NCI-H146 treated with DMSO at 0.1 percent for 48 hours (cell line): ENCODE results near the gene RYK.

Experiments used
- DNase-seq: peaks from one replicate; lab custom pipeline; 2025; ENCODE audit not compliant: unreplicated experiment; lab: John Stamatoyannopoulos, UW

The RYK gene

DNA sequence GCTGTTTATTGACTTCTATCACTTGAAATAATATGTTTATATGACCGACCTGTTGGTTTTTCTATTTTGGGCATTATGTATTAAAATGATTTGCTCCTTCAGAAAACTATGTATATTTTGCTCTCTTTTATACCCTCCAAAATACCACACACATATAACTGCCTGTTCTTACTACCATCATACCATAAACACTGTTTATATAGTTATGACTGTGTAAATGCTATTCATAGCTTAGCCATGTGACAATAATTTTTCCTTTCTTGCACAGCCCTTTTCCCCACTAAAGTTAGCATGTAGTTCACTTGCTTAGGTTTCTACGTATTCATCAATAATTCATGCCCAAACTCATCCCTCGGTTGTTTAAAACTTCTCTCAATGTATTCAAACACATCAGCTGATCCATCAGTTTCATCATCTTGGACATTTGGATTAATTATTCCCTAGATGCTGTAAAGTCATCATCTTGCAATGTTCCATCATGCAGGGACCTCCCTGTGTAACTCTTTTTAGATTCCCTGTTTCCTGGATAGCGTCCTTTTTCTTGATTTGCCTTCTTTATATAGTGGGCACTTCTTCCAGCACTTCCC lies 8.2 kb upstream of the RYK start:
- DNase-seq = no peak

DNA sequence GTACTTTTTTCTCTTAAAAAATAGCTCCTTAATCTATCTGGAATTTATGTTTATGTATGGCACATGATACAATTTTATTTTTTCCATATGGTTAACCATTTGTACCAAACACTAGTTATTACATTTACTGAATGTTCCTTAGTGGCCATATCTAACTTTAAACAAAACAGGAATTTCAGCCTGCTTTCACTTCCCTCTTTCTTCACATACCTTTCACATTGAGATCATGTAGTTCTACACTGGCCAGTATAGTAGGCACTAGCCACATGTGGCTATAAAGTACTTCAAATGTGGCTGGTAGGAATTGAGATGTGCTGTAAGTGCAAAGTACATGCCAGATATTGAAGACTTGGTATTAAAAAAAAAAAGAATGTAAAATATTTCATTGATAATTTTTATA lies 4.7 kb upstream of the RYK start:
- DNase-seq = no peak

- no peak for DNase-seq
These were observed 3.0 kb upstream of the RYK start for GRCh38 chr3:134253475-134254226.

DNA sequence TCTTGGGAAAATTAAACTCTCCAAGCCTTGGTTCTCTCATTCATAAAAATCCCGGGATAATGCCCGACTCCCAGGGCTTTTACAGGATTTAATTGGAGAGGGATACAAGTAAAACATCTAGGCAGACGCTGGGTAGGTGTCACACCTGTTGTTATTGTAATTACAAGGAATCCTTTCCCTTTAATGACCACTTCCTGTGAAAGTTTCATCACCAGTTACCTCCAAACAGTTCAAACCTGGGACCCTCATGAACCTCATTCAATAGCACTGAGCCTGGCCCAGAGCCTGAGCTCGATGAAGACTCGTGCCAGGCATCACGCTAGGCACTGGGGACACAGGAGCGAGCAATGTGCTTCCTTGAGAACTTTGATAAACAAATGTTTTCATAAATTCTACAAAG lies 2.1 kb upstream of the RYK start:
- no peak for DNase-seq

DNA sequence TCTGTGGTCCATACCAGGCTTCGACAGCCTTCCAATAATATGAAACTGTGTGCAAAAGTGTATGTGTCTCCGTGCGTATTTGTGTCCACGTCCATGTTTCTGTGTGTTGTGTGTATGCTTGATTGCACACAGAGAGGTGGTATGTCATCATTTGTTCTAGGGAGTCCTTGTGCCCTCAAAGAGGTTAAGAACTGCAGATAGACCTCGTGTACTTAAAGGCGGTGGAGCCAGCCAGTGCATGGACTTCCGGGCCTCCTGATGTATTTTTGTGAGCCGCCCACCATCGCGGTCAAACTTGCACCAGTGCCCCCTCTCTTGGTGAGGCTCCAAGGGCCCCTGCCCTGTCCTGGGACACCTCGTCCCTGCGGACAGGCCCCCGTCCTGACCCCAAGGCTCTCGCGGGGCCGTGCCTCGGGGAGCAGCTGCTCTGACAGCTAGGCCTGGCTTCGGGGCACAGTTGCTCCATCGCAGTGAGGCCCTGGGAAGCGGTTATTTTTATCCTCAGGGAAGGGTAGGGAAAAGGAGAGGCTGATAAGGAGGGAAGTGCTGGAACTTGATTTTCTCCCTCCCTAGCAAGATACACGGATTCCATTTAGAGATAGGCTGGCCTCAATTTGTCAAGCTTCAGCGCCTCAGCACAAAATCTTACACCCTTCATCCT lies 1.2 kb upstream of the RYK start:
- no peak for DNase-seq

GRCh38 chr3:134249935-134250716 lies 533 bp downstream of the RYK start:
- peak; percentile 48 for DNase-seq

DNA sequence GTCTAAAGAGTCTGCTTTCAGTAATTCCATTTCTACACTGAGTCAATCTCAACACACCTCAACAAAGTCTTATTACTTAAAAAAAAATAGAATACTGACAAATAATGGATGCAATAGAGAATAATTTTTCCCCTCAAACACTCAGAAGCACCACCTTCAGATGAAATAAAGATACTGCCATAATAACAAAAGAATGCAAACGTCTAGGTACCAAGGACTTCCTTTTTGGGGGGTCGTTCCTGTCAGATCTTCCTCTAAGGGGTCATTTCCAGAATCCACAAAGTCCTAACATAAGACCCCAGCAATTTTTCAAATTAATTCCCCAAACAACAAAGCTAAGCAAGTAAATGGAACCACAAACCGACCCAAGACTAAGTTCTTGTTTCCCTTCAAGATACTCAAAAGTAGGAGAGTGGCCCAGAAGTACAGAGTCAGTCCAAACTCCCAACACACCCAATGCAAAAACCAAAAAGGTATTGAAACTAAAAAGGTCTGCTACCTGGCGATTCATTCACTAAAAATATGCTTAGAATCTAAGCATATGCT lies 1.3 kb downstream of the RYK start:
- no peak for DNase-seq

- no peak for DNase-seq
These were observed 5.7 kb downstream of the RYK start for GRCh38 chr3:134244921-134245320.

GRCh38 chr3:134242649-134243617 lies 7.7 kb downstream of the RYK start:
- DNase-seq = no peak

DNA sequence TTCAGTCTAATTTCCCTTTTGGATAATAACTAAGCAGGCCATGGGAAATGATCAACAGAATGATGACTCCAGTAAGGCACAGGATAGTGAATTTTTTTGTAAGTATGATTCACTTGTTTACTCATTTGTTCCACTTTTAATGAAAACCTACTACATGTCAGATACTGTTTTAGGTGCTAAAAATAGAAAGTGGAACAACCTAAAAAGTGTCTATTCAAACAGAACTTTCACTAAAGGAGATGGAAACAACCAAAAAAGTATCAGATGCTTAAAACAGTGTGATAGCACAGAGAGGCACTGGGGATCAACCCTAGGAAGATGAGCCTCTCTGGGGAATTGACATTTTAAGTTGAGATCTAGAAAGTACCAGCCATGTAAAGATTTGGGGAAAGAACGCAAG lies 11.1 kb downstream of the RYK start:
- no peak for DNase-seq

- DNase-seq = peak; percentile 73
These were observed 13.1 kb downstream of the RYK start for GRCh38 chr3:134237454-134238145.

GRCh38 chr3:134236505-134237170 lies 14.0 kb downstream of the RYK start:
- no peak for DNase-seq

GRCh38 chr3:134235577-134236076 lies 15.0 kb downstream of the RYK start:
- DNase-seq = no peak

DNA sequence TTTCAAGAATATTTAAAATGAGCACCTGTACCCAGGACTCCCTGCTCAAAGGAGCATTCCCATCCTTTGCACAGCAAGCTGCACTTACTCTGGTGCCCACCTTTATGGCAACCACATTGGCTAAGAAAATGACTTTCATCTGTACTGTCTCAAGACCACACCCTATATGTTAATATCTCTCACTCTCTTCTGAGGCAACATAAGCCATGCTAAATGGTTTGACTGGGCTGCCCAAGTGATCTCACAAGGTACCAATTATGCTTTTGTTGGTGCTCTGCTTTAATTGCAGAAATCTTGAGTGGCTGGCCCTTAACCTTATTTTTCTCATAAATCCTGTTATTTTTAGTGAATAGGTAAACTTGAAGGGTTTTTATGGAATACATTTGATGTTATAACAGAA lies 17.7 kb downstream of the RYK start:
- no peak for DNase-seq

DNA sequence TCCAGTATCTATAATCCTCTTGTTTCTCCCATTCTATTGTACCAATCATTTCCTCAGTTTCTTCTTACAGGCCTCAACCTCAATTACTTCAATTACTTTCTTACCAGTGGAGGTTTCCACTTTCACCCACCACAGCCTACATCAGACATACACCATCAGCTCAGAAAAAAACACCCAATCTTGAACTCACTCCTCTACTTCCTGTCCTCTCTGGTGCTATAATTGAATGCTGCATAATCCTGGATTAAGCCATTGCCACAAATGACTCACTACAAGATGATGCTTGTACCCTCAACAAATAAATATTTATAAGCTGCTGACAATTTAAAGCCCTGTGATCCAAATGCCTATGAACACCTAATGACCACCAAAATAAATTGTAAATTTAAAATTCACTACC lies 18.5 kb downstream of the RYK start:
- no peak for DNase-seq

- no peak for DNase-seq
These were observed 19.5 kb downstream of the RYK start for GRCh38 chr3:134231131-134231530.

DNA sequence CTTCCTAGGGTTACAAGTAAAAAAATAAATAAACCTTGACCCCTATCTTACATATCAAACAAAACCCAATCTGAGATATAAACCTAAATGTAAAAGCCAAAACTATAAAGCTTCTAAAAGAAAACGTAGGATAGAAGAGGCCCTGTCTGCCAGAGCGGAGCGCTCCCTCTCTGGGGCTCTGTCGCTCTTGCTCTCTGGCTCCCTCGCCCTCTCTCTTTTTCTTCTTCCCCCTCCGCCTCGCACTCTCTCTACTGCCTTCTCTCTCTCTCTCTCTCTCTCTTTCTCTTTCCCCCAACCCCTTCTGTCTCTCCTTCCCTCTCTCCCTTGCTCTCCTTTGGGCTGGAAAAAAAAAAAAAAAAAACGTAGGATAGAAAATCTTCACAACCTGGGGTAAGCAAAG lies 21.6 kb downstream of the RYK start:
- DNase-seq = no peak

DNA sequence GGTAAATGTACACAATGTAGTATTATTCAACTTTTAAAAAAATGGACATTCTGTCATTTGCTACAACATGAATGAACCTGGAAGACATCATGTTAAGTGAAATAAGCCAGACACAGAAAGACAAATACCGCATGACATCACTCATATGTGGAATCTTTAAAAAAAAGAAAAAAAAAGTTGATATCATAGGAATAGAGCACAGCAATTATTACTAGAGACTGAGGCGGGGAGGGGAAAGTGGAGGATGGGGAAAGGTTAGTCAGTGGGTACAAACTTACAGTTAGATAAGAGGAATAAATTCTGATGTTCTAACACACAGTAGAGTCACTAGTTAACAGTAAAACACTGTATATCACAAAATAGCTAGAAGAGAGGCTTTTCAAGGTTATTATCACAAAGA lies 22.2 kb downstream of the RYK start:
- no peak for DNase-seq

GRCh38 chr3:134228035-134228434 lies 22.6 kb downstream of the RYK start:
- DNase-seq = no peak
